K562 (cell line): Measurements from ENCODE around the gene TNIK. TPM values are rescaled to one million over a fixed set of nuclear protein-coding genes. Genes with fewer than 3 reads are reported as not detected.
A peak's percentile ranks its signal among the peaks of the same experiment; 100 is the strongest.

Source experiments
- ATAC-seq: fragments of 200-7000 bp; cut with Tn5 transposase; 3 replicates; pipeline ENCODE4 v1.9.1; 2020; ENCODE audit warnings: moderate library complexity
- BruUV-seq: library from RNA; stranded (reverse); fragments of 400-500 nt; replicated peaks from 2 replicates; lab custom pipeline; 2021; lab: Mats Ljungman, UMichigan
- CTCF ChIA-PET: fragments of 300-600 bp; formaldehyde crosslinking; extraction: SDS; loops from one replicate; lab custom pipeline; 2021; ENCODE audit warnings: low intra/inter-chr PET ratio; lab: Yijun Ruan, JAX
- POLR2A ChIA-PET: fragments of 300-600, 350-650 bp; sonication (Branson Sonifier 250); formaldehyde crosslinking; extraction: SDS; loops from one replicate; lab custom pipeline; 2021; ENCODE audit warnings: antibody characterized with exemption, inconsistent platforms; lab: Yijun Ruan, JAX
- DNase-seq, 4 experiments: peaks; one replicate each; pipeline versions ENCODE4 v3.0.0 to v3.0.0-alpha.2; 2011 to 2018; ENCODE audit warnings: low spot score in 3 of 4, mixed read lengths in 3 of 4; ENCODE audit errors: extremely low read depth in 1 of 4
- FAIRE-seq: peaks from 2 replicates; lab custom pipeline; 2011; peaks lifted over from hg19 to GRCh38; lab: Jason Lieb, UNC
- H2AFZ ChIP-seq: 2 replicates; pipeline ENCODE4 v1.6.0; 2011; ENCODE audit warnings: low read depth, low read length, control low read depth, inconsistent platforms
- H3K27ac ChIP-seq: fragments of 200-600 bp; 3 replicates; pipeline ENCODE4 v1.8.0; 2011; ENCODE audit warnings: low read depth, mild to moderate bottlenecking, control low read depth, inconsistent platforms, low read length, moderate library complexity, mixed read lengths; ENCODE audit errors: extremely low read depth
- H3K27me3 ChIP-seq, 2 experiments: fragments of 300-600 bp in 1 of 2; 2 replicates in 1 of 2; 3 replicates in 1 of 2; pipeline versions ENCODE4 v1.6.0 to v1.8.0; 2011; ENCODE audit warnings: inconsistent platforms in 2 of 2, low read length in 2 of 2, mild to moderate bottlenecking in 1 of 2, mixed read lengths in 1 of 2, moderate library complexity in 1 of 2; ENCODE audit not compliant: control insufficient read depth in 2 of 2, insufficient read depth in 2 of 2
- H3K36me3 ChIP-seq: fragments of 300-600 bp; 3 replicates; pipeline ENCODE4 v1.8.0; 2011; ENCODE audit warnings: mild to moderate bottlenecking, low read length, inconsistent platforms; ENCODE audit not compliant: control insufficient read depth, insufficient read depth
- H3K4me1 ChIP-seq, 2 experiments: fragments of 200-600 bp in 1 of 2; replicated peaks in 1 of 2; 2 replicates in 1 of 2; 3 replicates in 1 of 2; pipeline versions ENCODE4 v1.5.1 to v1.8.0; 2011; ENCODE audit warnings: inconsistent platforms in 2 of 2, low read length in 2 of 2, mild to moderate bottlenecking in 1 of 2, mixed read lengths in 1 of 2, moderate library complexity in 1 of 2; ENCODE audit not compliant: control insufficient read depth in 2 of 2, insufficient read depth in 2 of 2
- H3K4me2 ChIP-seq: 2 replicates; pipeline ENCODE4 v1.6.1; 2011; ENCODE audit warnings: low read length, control low read depth, inconsistent platforms, mixed read lengths; ENCODE audit not compliant: insufficient read depth
- H3K4me3 ChIP-seq: fragments of 200-600 bp; sonication (generic), shearing (Covaris generic); 2 replicates; pipeline ENCODE4 v1.5.1; 2016; ENCODE audit warnings: control low read depth, inconsistent platforms
- H3K79me2 ChIP-seq: fragments of 200-600 bp; 3 replicates; pipeline ENCODE4 v1.8.0; 2011; ENCODE audit warnings: low read length, inconsistent platforms; ENCODE audit not compliant: control insufficient read depth, insufficient read depth
- H3K9ac ChIP-seq, 2 experiments: 2 replicates each; pipeline versions ENCODE4 v1.6.0 to v1.6.1; 2011; ENCODE audit warnings: low read depth in 2 of 2, low read length in 2 of 2, control low read depth in 1 of 2, inconsistent platforms in 1 of 2, mild to moderate bottlenecking in 1 of 2, mixed read lengths in 1 of 2; ENCODE audit not compliant: insufficient read depth in 1 of 2
- H3K9me1 ChIP-seq: one replicate; pipeline ENCODE4 v1.6.0; 2011; ENCODE audit warnings: inconsistent platforms, mild to moderate bottlenecking, low read length, moderate library complexity; ENCODE audit not compliant: control insufficient read depth, insufficient read depth
- H3K9me3 ChIP-seq: replicated peaks from 2 replicates; pipeline ENCODE4 v1.5.1; 2011; ENCODE audit warnings: low read depth, low read length, inconsistent platforms; ENCODE audit not compliant: control insufficient read depth, insufficient read depth
- H4K20me1 ChIP-seq: replicated peaks from 2 replicates; pipeline ENCODE4 v1.6.1; 2011; ENCODE audit warnings: low read length, inconsistent platforms, mixed read lengths; ENCODE audit not compliant: control insufficient read depth, insufficient read depth
- REST ChIP-seq, 2 experiments: fragments of 450-650 bp; formaldehyde crosslinking in 1 of 2; IDR thresholded peaks; 2 replicates each; pipeline versions ENCODE4 v1.4.0 to v1.6.1; 2014 to 2020; ENCODE audit warnings: mild to moderate bottlenecking in 2 of 2, borderline replicate concordance in 1 of 2, low read depth in 1 of 2
- RFX5 ChIP-seq: IDR thresholded peaks from 2 replicates; pipeline ENCODE4 v1.6.1; 2011; ENCODE audit warnings: low read depth, mild to moderate bottlenecking, improper control_type of control experiment, low read length
- SMARCC2 ChIP-seq: fragments of 450-650 bp; IDR thresholded peaks from 2 replicates; pipeline ENCODE4 v1.6.1; 2017; ENCODE audit warnings: antibody characterized with exemption, moderate library complexity, mild to moderate bottlenecking, low read depth
- ZNF384 ChIP-seq: IDR thresholded peaks from 2 replicates; pipeline ENCODE4 v1.6.1; 2012; ENCODE audit warnings: low read depth, low read length, improper control_type of control experiment
- WGBS: fragments of 100-300 bp; shearing (Covaris generic); methylation state at CpG from one replicate; pipeline ENCODE4 v1.1.6; 2016; ENCODE audit warnings: low coverage, mixed read lengths; ENCODE audit not compliant: insufficient coverage; ENCODE audit errors: missing lambda C conversion rate; 5-methylcytosine and 5-hydroxymethylcytosine counted together
- in situ Hi-C: fragments of 300-500 bp; cut with MboI; formaldehyde crosslinking; loops from 4 replicates; pipeline ENCODE4 v1.15.0; 2018; ENCODE audit warnings: inconsistent platforms, mixed read lengths
- intact Hi-C: fragments of 100-400 bp; cut with micrococcal nuclease; formaldehyde crosslinking; loops from 2 replicates; pipeline ENCODE4 v1.14.2; 2022
- polyA plus RNA-seq, 8 experiments: library from polyadenylated mRNA; depleted of rRNA in 4 of 8; stranded (reverse) in 5 of 8; unstranded in 3 of 8; fragments of >200 nt; fragmentation: Nextera tagmentation in 2 of 8; fragmentation: Illumina TruSeq in 1 of 8; extraction: Ambion mirVana in 2 of 8; extraction: Trizol in 1 of 8; gene quantifications; 2 replicates each; pipeline versions ENCODE4 v1.2.1 to v1.2.3, GENCODE V29; 2011 to 2014; ENCODE audit warnings: inconsistent platforms in 1 of 8, missing spikeins in 1 of 8
- total RNA-seq, 7 experiments: library from RNA; depleted of rRNA in 6 of 7; stranded (reverse); fragments of >200 nt in 6 of 7; fragmentation: Illumina TruSeq in 2 of 7; extraction: Trizol in 2 of 7; gene quantifications; 2 replicates each; pipeline versions ENCODE4 v1.2.1 to v1.2.3, GENCODE V29; 2011 to 2021; ENCODE audit warnings: low replicate concordance in 1 of 7

Gene TNIK
- total and polyA plus RNA-seq, 9 of the 15 experiments (the other 6 are each of a cell fraction or from before 2014, with no cell fraction given): 6.6 to 39.0 (median 24.7) TPM

DNA sequence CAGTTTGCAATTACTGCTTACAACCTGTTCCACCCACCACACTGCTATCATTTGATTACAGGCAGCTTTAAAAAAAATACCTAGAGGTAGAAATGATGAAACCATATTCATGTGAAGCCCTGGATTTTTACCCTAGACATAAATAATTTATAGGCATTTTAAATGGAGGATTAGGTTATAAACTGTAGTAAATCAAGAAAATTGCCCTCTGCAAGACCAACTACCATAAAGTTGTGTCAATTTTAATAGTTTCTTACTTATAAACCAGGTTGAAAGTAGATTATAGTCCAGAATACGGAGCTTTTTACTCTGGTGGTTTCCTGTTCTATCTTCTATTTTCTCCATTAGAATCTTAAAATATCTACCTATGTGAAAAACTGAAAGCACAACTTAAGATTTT lies 13.9 kb downstream of the TNIK start:
- no peak for ATAC-seq
- POLR2A ChIA-PET: interaction anchor here (0.8 to 2.4 kb wide), 6 partner anchors 9 to 226 kb away, joined by 3 to 17 read pairs (median 8); partner anchors contain the start of gene TNIK
- H3K4me3 ChIP-seq: no peak overlapping the region

More for the DNA sequence above, 13.9 kb downstream of the TNIK start:
- Histone ChIP-seq H3K27me3 (no peaks in the 10 kb centered on the region), H3K9me1 (no peaks in the 10 kb centered on the region), H4K20me1 (no peaks in the 10 kb centered on the region; the same call in 1 of the 2 replicates), H3K9ac (no peak overlapping the region), H3K4me1 (peaks cover 7 to 41% of the 10 kb centered on the region in 2 experiments; a peak in 4 of 5 replicates), H3K36me3 (no peaks in the 10 kb centered on the region; the same call in 2 of the 3 replicates), H2AFZ (no peak overlapping the region)
- intact Hi-C loops (loop anchor here (2.0 kb wide), 1 partner anchor 18 kb away; no protein-coding TSS in a partner anchor), in situ Hi-C loops (loop anchor here (10.0 kb wide), 1 partner anchor 252 kb away; no protein-coding TSS in a partner anchor)
- no TSS peak for BruUV-seq
- DNase-seq: peak in 1 of 4 experiments; percentile 32
- no peak for FAIRE-seq
- TF ChIP-seq REST (IDR thresholded peaks at IDR 0.05; ENCODE audit: borderline replicate concordance): 0 out of 2 replicates have a peak, but pooled peaks have one; percentile 1
- no peak for TF ChIP-seq REST (CRISPR knock-in tag; IDR thresholded peaks at IDR 0.05; ENCODE audit: low read depth)
- 0 out of 2 replicates have a peak, but pooled peaks have one; percentile 11 for TF ChIP-seq ZNF384
- no peak for TF ChIP-seq RFX5
- no peak for TF ChIP-seq SMARCC2
- TF ChIP-seq, all 486 proteins: peak for 2
- CTCF ChIA-PET: no interaction called here
- Histone ChIP-seq H3K9me3 (no peaks in the 10 kb centered on the region), H3K4me2 (no peak overlapping the region), H3K27ac (peak overlapping the region; percentile 57; the same call in 2 of the 3 replicates), H3K79me2 (peaks cover 64% of the 10 kb centered on the region)
- 53% methylated on average over 1 of the region's 1 CpG for WGBS
